HG02571 (cell line): ENCODE data around the gene SYNE1.

Experiments used
- ATAC-seq: cut with Tn5 transposase; IDR thresholded peaks from one replicate; pipeline ENCODE4 v1.9.1; 2021; ENCODE audit warnings: mild to moderate bottlenecking, moderate library complexity; ENCODE audit not compliant: unreplicated experiment

Gene SYNE1

GRCh38 chr6:152298055-152298647, 339.0 kb downstream of the SYNE1 start:
- peak; percentile 20 for ATAC-seq

- ATAC-seq: no peak
Observed at GRCh38 chr6:152296648-152297376, 340.4 kb downstream of the SYNE1 start.

GRCh38 chr6:152295920-152296319, 341.2 kb downstream of the SYNE1 start:
- no peak for ATAC-seq

GRCh38 chr6:152295346-152295745, 341.8 kb downstream of the SYNE1 start:
- no peak for ATAC-seq

GRCh38 chr6:152293404-152293803, 343.8 kb downstream of the SYNE1 start:
- no peak for ATAC-seq

- ATAC-seq: no peak
Observed at GRCh38 chr6:152292555-152292954, 344.6 kb downstream of the SYNE1 start.

- ATAC-seq: no peak
Observed at GRCh38 chr6:152290693-152291092, 346.5 kb downstream of the SYNE1 start.

GRCh38 chr6:152277826-152278329, 359.3 kb downstream of the SYNE1 start:
- no peak for ATAC-seq

GRCh38 chr6:152273638-152274037, 363.5 kb downstream of the SYNE1 start:
- no peak for ATAC-seq

- ATAC-seq: no peak
Observed at GRCh38 chr6:152273002-152273401, 364.2 kb downstream of the SYNE1 start.

- no peak for ATAC-seq
Observed at GRCh38 chr6:152272486-152272885, 364.7 kb downstream of the SYNE1 start.

GRCh38 chr6:152271776-152272464, 365.2 kb downstream of the SYNE1 start:
- no peak for ATAC-seq

GRCh38 chr6:152270301-152270925, 366.7 kb downstream of the SYNE1 start:
- no peak for ATAC-seq

GRCh38 chr6:152268846-152269442, 368.2 kb downstream of the SYNE1 start:
- no peak for ATAC-seq

GRCh38 chr6:152267967-152268845, 369.0 kb downstream of the SYNE1 start:
- ATAC-seq: no peak

GRCh38 chr6:152265651-152266050, 371.5 kb downstream of the SYNE1 start:
- no peak for ATAC-seq

GRCh38 chr6:152263582-152263981, 373.6 kb downstream of the SYNE1 start:
- no peak for ATAC-seq

GRCh38 chr6:152261179-152261578, 376.0 kb downstream of the SYNE1 start:
- ATAC-seq: no peak

GRCh38 chr6:152259234-152259633, 377.9 kb downstream of the SYNE1 start:
- no peak for ATAC-seq

- no peak for ATAC-seq
Observed at GRCh38 chr6:152257581-152257980, 379.6 kb downstream of the SYNE1 start.
